Limb (tissue), 2 donors: Measurements from ENCODE around the gene NFATC2.

ENCODE experiments used
- DNase-seq, 2 donors: peaks; one replicate each; pipeline ENCODE4 v3.0.0-alpha.2; 2016; ENCODE audit errors: extremely low spot score in 2 of 2

NFATC2 gene

GRCh38 chr20:51396365-51396909, 146.1 kb downstream of the NFATC2 start:
- DNase-seq, result no peak

GRCh38 chr20:51394706-51395105, 147.8 kb downstream of the NFATC2 start:
- no peak for DNase-seq

- DNase-seq, result no peak
Observed at GRCh38 chr20:51393571-51393970, 148.9 kb downstream of the NFATC2 start.

- DNase-seq, result no peak
Observed at GRCh38 chr20:51392614-51393186, 149.8 kb downstream of the NFATC2 start.

- no peak for DNase-seq
Observed at GRCh38 chr20:51391926-51392325, 150.6 kb downstream of the NFATC2 start.

GRCh38 chr20:51389543-51390264, 152.8 kb downstream of the NFATC2 start:
- DNase-seq, result no peak

GRCh38 chr20:51388756-51389542, 153.6 kb downstream of the NFATC2 start:
- no peak for DNase-seq

GRCh38 chr20:51388227-51388626, 154.3 kb downstream of the NFATC2 start:
- no peak for DNase-seq

GRCh38 chr20:51387125-51387875, 155.2 kb downstream of the NFATC2 start:
- DNase-seq, result no peak

GRCh38 chr20:51386586-51386985, 155.9 kb downstream of the NFATC2 start:
- DNase-seq, result no peak

GRCh38 chr20:51385646-51386530, 156.6 kb downstream of the NFATC2 start:
- no peak for DNase-seq

GRCh38 chr20:51384875-51385274, 157.6 kb downstream of the NFATC2 start:
- no peak for DNase-seq

- no peak for DNase-seq
Observed at GRCh38 chr20:51383891-51384510, 158.5 kb downstream of the NFATC2 start.

- DNase-seq, result peak in 1 of 2 donors; percentile 59
Observed at GRCh38 chr20:51382986-51383821, 159.3 kb downstream of the NFATC2 start.

- DNase-seq, result no peak
Observed at GRCh38 chr20:51382111-51382985, 160.2 kb downstream of the NFATC2 start.

GRCh38 chr20:51381557-51381956, 161.0 kb downstream of the NFATC2 start:
- DNase-seq, result no peak

- no peak for DNase-seq
Observed at GRCh38 chr20:51380401-51381385, 161.8 kb downstream of the NFATC2 start.
